ACC112 (cell line): ENCODE measurements around the gene PCNX3.

Experiments
- H2AFZ ChIP-seq: fragments of 200-600 bp; sonication (generic); one replicate; pipeline ENCODE4 v1.6.0; 2017; ENCODE audit warnings: antibody characterized with exemption, low read length; ENCODE audit not compliant: unreplicated experiment
- H3K27ac ChIP-seq: fragments of 200-600 bp; sonication (generic); 2 replicates; pipeline ENCODE4 v1.5.1; 2014; ENCODE audit warnings: low read depth, mild to moderate bottlenecking, antibody characterized with exemption, low read length, moderate library complexity
- H3K27me3 ChIP-seq: fragments of 200-600 bp; sonication (generic); 2 replicates; pipeline ENCODE4 v1.6.1; 2014; ENCODE audit warnings: mild to moderate bottlenecking, antibody characterized with exemption, low read length, moderate library complexity, mixed read lengths; ENCODE audit not compliant: insufficient read depth
- H3K36me3 ChIP-seq: fragments of 200-600 bp; sonication (generic); 2 replicates; pipeline ENCODE4 v1.6.1; 2016; ENCODE audit warnings: mild to moderate bottlenecking, antibody characterized with exemption, low read length, moderate library complexity, mixed read lengths; ENCODE audit not compliant: insufficient read depth
- H3K4me1 ChIP-seq: fragments of 200-600 bp; sonication (generic); one replicate; pipeline ENCODE4 v1.6.1; 2016; ENCODE audit warnings: low read length, mixed read lengths; ENCODE audit not compliant: insufficient read depth, unreplicated experiment, control insufficient read depth
- H3K4me3 ChIP-seq: fragments of 200-600 bp; sonication (generic); 2 replicates; pipeline ENCODE4 v1.5.1; 2014; ENCODE audit warnings: mild to moderate bottlenecking, low read depth, low read length
- H3K79me2 ChIP-seq: fragments of 200-600 bp; sonication (generic); one replicate; pipeline ENCODE4 v1.6.0; 2016; ENCODE audit warnings: low read length; ENCODE audit not compliant: control insufficient read depth, unreplicated experiment, insufficient read depth

Gene PCNX3

GRCh38 chr11:65590240-65590738 is 25.3 kb upstream of the PCNX3 start:
- Histone ChIP-seq H3K4me3 (no peak overlapping the region), H3K27me3 (no peaks in the 10 kb centered on the region), H2AFZ (no peak overlapping the region), H3K27ac (no peak overlapping the region), H3K79me2 (no peaks in the 10 kb centered on the region), H3K4me1 (peaks cover 24% of the 10 kb centered on the region), H3K36me3 (no peaks in the 10 kb centered on the region)

GRCh38 chr11:65591939-65592857 is 23.4 kb upstream of the PCNX3 start:
- no peak overlapping the region for H3K27ac ChIP-seq
- H3K4me1 ChIP-seq: peaks cover 24% of the 10 kb centered on the region
- no peak overlapping the region for H3K4me3 ChIP-seq
- H2AFZ ChIP-seq: no peak overlapping the region
- no peaks in the 10 kb centered on the region for H3K27me3 ChIP-seq
- no peaks in the 10 kb centered on the region for H3K36me3 ChIP-seq
- no peaks in the 10 kb centered on the region for H3K79me2 ChIP-seq

- H3K27ac ChIP-seq: no peak overlapping the region
- peaks cover 16% of the 10 kb centered on the region for H3K4me1 ChIP-seq
- no peak overlapping the region for H3K4me3 ChIP-seq
- H2AFZ ChIP-seq: no peak overlapping the region
- no peaks in the 10 kb centered on the region for H3K27me3 ChIP-seq
- no peaks in the 10 kb centered on the region for H3K36me3 ChIP-seq
- H3K79me2 ChIP-seq: no peaks in the 10 kb centered on the region
Measured at GRCh38 chr11:65592858-65593517, 22.6 kb upstream of the PCNX3 start.

GRCh38 chr11:65593518-65594414 is 21.8 kb upstream of the PCNX3 start:
- no peak overlapping the region for H3K27ac ChIP-seq
- no peak overlapping the region for H2AFZ ChIP-seq
- no peaks in the 10 kb centered on the region for H3K79me2 ChIP-seq
- H3K4me1 ChIP-seq: peaks cover 11% of the 10 kb centered on the region
- no peak overlapping the region for H3K4me3 ChIP-seq
- H3K27me3 ChIP-seq: no peaks in the 10 kb centered on the region
- no peaks in the 10 kb centered on the region for H3K36me3 ChIP-seq

GRCh38 chr11:65595131-65595530 is 20.4 kb upstream of the PCNX3 start:
- H3K36me3 ChIP-seq: no peaks in the 10 kb centered on the region
- H3K4me3 ChIP-seq: no peak overlapping the region
- H3K27ac ChIP-seq: no peak overlapping the region
- no peak overlapping the region for H2AFZ ChIP-seq
- no peaks in the 10 kb centered on the region for H3K79me2 ChIP-seq
- peaks cover 11% of the 10 kb centered on the region for H3K4me1 ChIP-seq
- H3K27me3 ChIP-seq: no peaks in the 10 kb centered on the region

- no peak within 1 kb of the TSS for H2AFZ ChIP-seq
Measured at GRCh38 chr11:65595543-65596281, 19.9 kb upstream of the PCNX3 start, which contains the start of gene KCNK7. Gene KCNK7 (minus strand): TSS chr11:65595800. CDS start chr11:65595772, 28 bp downstream.

GRCh38 chr11:65596520-65596919 is 19.1 kb upstream of the PCNX3 start:
- Histone ChIP-seq H2AFZ (no peak overlapping the region), H3K4me3 (no peak overlapping the region), H3K4me1 (peaks cover 11% of the 10 kb centered on the region), H3K27me3 (no peaks in the 10 kb centered on the region), H3K27ac (no peak overlapping the region), H3K79me2 (no peaks in the 10 kb centered on the region), H3K36me3 (no peaks in the 10 kb centered on the region)

More at GRCh38 chr11:65595543-65596281, 19.9 kb upstream of the PCNX3 start, which contains the start of gene KCNK7:
- peaks cover 11% of the 10 kb centered on the region for H3K4me1 ChIP-seq
- H3K27ac ChIP-seq: no peak within 1 kb of the TSS
- H3K4me3 ChIP-seq: no peak within 1 kb of the TSS
- H3K27me3 ChIP-seq: no peaks in the 10 kb centered on the region
- H3K79me2 ChIP-seq: no peaks in the 10 kb centered on the region
- H3K36me3 ChIP-seq: no peaks in the 10 kb centered on the region

- Histone ChIP-seq H3K36me3 (no peaks in the 10 kb centered on the region), H3K4me3 (no peak overlapping the region), H3K27me3 (no peaks in the 10 kb centered on the region), H2AFZ (no peak overlapping the region), H3K27ac (no peak overlapping the region), H3K4me1 (peaks cover 11% of the 10 kb centered on the region), H3K79me2 (no peaks in the 10 kb centered on the region)
Measured at GRCh38 chr11:65598258-65598699, 17.3 kb upstream of the PCNX3 start.

- no peak overlapping the region for H3K27ac ChIP-seq
- peaks cover 11% of the 10 kb centered on the region for H3K4me1 ChIP-seq
- no peak overlapping the region for H2AFZ ChIP-seq
- H3K27me3 ChIP-seq: no peaks in the 10 kb centered on the region
- H3K4me3 ChIP-seq: no peak overlapping the region
- H3K36me3 ChIP-seq: no peaks in the 10 kb centered on the region
- no peaks in the 10 kb centered on the region for H3K79me2 ChIP-seq
Measured at GRCh38 chr11:65599216-65599954, 16.2 kb upstream of the PCNX3 start.
